Measurements from ENCODE around the gene TMEM147.

Gene TMEM147

GRCh38 chr19:35514282-35514809 is 31.1 kb upstream of the TMEM147 start:
- Histone ChIP-seq H3K18ac (ENCODE audit: low read length) (no peak overlapping the region), H3K79me2 (ENCODE audit: control insufficient read depth, insufficient read depth, low read length, poor library complexity) (peaks cover 4% of the 10 kb centered on the region), H3K27me3 (ENCODE audit: insufficient read depth, low read length) (no peaks in the 10 kb centered on the region), H2BK12ac (ENCODE audit: low read length) (no peak overlapping the region), H3K23ac (ENCODE audit: low read length) (no peak overlapping the region), H3K14ac (ENCODE audit: low read length) (no peak overlapping the region), H3K27ac (ENCODE audit: low read depth, low read length) (no peak overlapping the region), H2BK5ac (ENCODE audit: low read depth, low read length, poor library complexity) (no peak overlapping the region), H4K91ac (ENCODE audit: low read depth, low read length) (no peak overlapping the region), H2AFZ (ENCODE audit: insufficient read depth, low read length, poor library complexity) (no peak overlapping the region), H3K36me3 (ENCODE audit: control insufficient read depth in 1 of 2, insufficient read depth in 2 of 2, low read length in 2 of 2) (no peaks in the 10 kb centered on the region), H3K9me3 (ENCODE audit: insufficient read depth, low read depth, low read length) (peaks cover 2% of the 10 kb centered on the region), H4K8ac (ENCODE audit: low read depth, low read length) (no peak overlapping the region), H2AK5ac (ENCODE audit: low read length) (no peak overlapping the region), H3K4me3 (ENCODE audit: low read depth, low read length) (no peak overlapping the region), H3K4ac (ENCODE audit: low read depth, low read length) (no peak overlapping the region), H4K12ac (ENCODE audit: low read depth, low read length) (no peak overlapping the region), H3K4me2 (ENCODE audit: low read length) (no peak overlapping the region), H2BK120ac (ENCODE audit: insufficient read depth, low read length, poor library complexity) (no peak overlapping the region), H3K9ac (ENCODE audit: low read length) (no peak overlapping the region), H3K79me1 (ENCODE audit: low read length) (peaks cover 7% of the 10 kb centered on the region), H3K4me1 (ENCODE audit: control insufficient read depth in 1 of 2, insufficient read depth in 2 of 2, low read length in 2 of 2) (peaks cover 3% of the 10 kb centered on the region in 2 experiments)
- no peak for DNase-seq
- no CpG with 5 or more reads among the region's 20 CpGs for WGBS (ENCODE audit: extremely low coverage, insufficient coverage, insufficient read length)

DNA sequence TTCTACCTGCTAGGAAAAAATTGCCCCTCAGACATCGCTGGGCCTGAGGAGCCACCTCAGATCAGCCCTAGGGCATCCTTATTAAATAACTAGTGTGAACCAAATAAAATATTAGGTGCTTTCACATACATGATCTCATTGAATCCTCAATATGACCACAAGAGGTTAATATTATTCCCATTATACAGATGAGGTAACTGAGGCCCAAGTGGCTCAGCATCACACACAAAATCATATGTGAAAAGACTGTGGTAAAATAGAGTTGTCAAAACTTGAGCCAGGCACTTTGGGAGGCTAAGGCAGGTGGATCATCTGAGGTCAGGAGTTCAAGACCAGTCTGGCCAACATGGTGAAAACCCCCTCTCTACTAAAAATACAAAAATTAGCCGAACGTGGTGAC is 29.1 kb upstream of the TMEM147 start:
- Histone ChIP-seq H3K14ac (ENCODE audit: low read length) (no peak overlapping the region), H4K8ac (ENCODE audit: low read depth, low read length) (no peak overlapping the region), H2AFZ (ENCODE audit: insufficient read depth, low read length, poor library complexity) (no peak overlapping the region), H3K18ac (ENCODE audit: low read length) (no peak overlapping the region), H3K9ac (ENCODE audit: low read length) (no peak overlapping the region), H4K12ac (ENCODE audit: low read depth, low read length) (no peak overlapping the region), H2AK5ac (ENCODE audit: low read length) (no peak overlapping the region), H3K4me2 (ENCODE audit: low read length) (no peak overlapping the region), H3K27ac (ENCODE audit: low read depth, low read length) (no peak overlapping the region), H3K27me3 (ENCODE audit: insufficient read depth, low read length) (no peaks in the 10 kb centered on the region), H3K79me1 (ENCODE audit: low read length) (no peaks in the 10 kb centered on the region), H2BK5ac (ENCODE audit: low read depth, low read length, poor library complexity) (no peak overlapping the region), H3K36me3 (ENCODE audit: control insufficient read depth in 1 of 2, insufficient read depth in 2 of 2, low read length in 2 of 2) (no peaks in the 10 kb centered on the region), H2BK120ac (ENCODE audit: insufficient read depth, low read length, poor library complexity) (no peak overlapping the region), H3K79me2 (ENCODE audit: control insufficient read depth, insufficient read depth, low read length, poor library complexity) (no peaks in the 10 kb centered on the region), H3K4me3 (ENCODE audit: low read depth, low read length) (no peak overlapping the region), H2BK12ac (ENCODE audit: low read length) (no peak overlapping the region), H3K9me3 (ENCODE audit: insufficient read depth, low read depth, low read length) (peaks cover 1% of the 10 kb centered on the region), H3K4me1 (ENCODE audit: control insufficient read depth in 1 of 2, insufficient read depth in 2 of 2, low read length in 2 of 2) (no peaks in the 10 kb centered on the region), H3K4ac (ENCODE audit: low read depth, low read length) (no peak overlapping the region), H3K23ac (ENCODE audit: low read length) (no peak overlapping the region), H4K91ac (ENCODE audit: low read depth, low read length) (no peak overlapping the region)
- no peak for DNase-seq
- WGBS (ENCODE audit: extremely low coverage, insufficient coverage, insufficient read length) = no CpG with 5 or more reads among the region's 3 CpGs

DNA sequence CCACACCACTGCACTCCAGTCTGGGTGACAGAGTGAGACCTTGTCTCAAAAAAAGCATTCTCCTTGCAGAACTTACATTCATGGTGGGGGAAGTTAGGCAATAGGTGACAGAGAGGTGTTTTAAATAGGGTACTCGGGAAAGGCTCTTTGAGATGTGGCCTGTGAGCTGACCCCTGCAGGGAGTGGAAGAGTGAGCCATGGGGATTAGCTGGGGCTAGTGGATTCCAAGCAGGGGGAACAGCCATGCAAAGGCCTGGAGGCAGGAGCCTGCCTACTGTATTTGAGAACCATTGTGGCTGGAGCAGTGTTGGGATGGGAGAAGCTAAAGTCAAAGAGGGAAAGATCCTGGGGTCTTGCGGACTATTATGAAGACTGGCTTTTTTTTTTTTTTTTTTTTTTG is 28.1 kb upstream of the TMEM147 start:
- Histone ChIP-seq H3K79me2 (ENCODE audit: control insufficient read depth, insufficient read depth, low read length, poor library complexity) (no peaks in the 10 kb centered on the region), H2BK5ac (ENCODE audit: low read depth, low read length, poor library complexity) (no peak overlapping the region), H3K4me3 (ENCODE audit: low read depth, low read length) (no peak overlapping the region), H4K12ac (ENCODE audit: low read depth, low read length) (no peak overlapping the region), H2BK120ac (ENCODE audit: insufficient read depth, low read length, poor library complexity) (no peak overlapping the region), H3K79me1 (ENCODE audit: low read length) (no peaks in the 10 kb centered on the region), H3K27ac (ENCODE audit: low read depth, low read length) (no peak overlapping the region), H3K4me2 (ENCODE audit: low read length) (no peak overlapping the region), H3K27me3 (ENCODE audit: insufficient read depth, low read length) (no peaks in the 10 kb centered on the region), H3K18ac (ENCODE audit: low read length) (no peak overlapping the region), H3K9ac (ENCODE audit: low read length) (no peak overlapping the region), H3K4me1 (ENCODE audit: control insufficient read depth in 1 of 2, insufficient read depth in 2 of 2, low read length in 2 of 2) (no peaks in the 10 kb centered on the region), H3K4ac (ENCODE audit: low read depth, low read length) (no peak overlapping the region), H2BK12ac (ENCODE audit: low read length) (no peak overlapping the region), H3K36me3 (ENCODE audit: control insufficient read depth in 1 of 2, insufficient read depth in 2 of 2, low read length in 2 of 2) (no peaks in the 10 kb centered on the region), H3K9me3 (ENCODE audit: insufficient read depth, low read depth, low read length) (no peaks in the 10 kb centered on the region), H4K8ac (ENCODE audit: low read depth, low read length) (no peak overlapping the region), H2AFZ (ENCODE audit: insufficient read depth, low read length, poor library complexity) (no peak overlapping the region), H2AK5ac (ENCODE audit: low read length) (no peak overlapping the region), H3K14ac (ENCODE audit: low read length) (no peak overlapping the region), H4K91ac (ENCODE audit: low read depth, low read length) (no peak overlapping the region), H3K23ac (ENCODE audit: low read length) (no peak overlapping the region)
- no peak for DNase-seq
- WGBS (ENCODE audit: extremely low coverage, insufficient coverage, insufficient read length) = no CpG with 5 or more reads among the region's 2 CpGs

GRCh38 chr19:35518313-35518712 is 27.1 kb upstream of the TMEM147 start:
- Histone ChIP-seq H4K91ac (ENCODE audit: low read depth, low read length) (no peak overlapping the region), H3K23ac (ENCODE audit: low read length) (no peak overlapping the region)

More at GRCh38 chr19:35518313-35518712, 27.1 kb upstream of the TMEM147 start:
- Histone ChIP-seq H3K27ac (ENCODE audit: low read depth, low read length) (no peak overlapping the region), H3K18ac (ENCODE audit: low read length) (no peak overlapping the region), H3K36me3 (ENCODE audit: control insufficient read depth in 1 of 2, insufficient read depth in 2 of 2, low read length in 2 of 2) (no peaks in the 10 kb centered on the region), H3K14ac (ENCODE audit: low read length) (no peak overlapping the region), H3K79me2 (ENCODE audit: control insufficient read depth, insufficient read depth, low read length, poor library complexity) (no peaks in the 10 kb centered on the region), H3K9ac (ENCODE audit: low read length) (no peak overlapping the region), H4K12ac (ENCODE audit: low read depth, low read length) (no peak overlapping the region), H3K4me2 (ENCODE audit: low read length) (no peak overlapping the region), H3K79me1 (ENCODE audit: low read length) (no peaks in the 10 kb centered on the region), H2BK12ac (ENCODE audit: low read length) (no peak overlapping the region), H4K8ac (ENCODE audit: low read depth, low read length) (no peak overlapping the region), H3K4me3 (ENCODE audit: low read depth, low read length) (no peak overlapping the region), H2BK5ac (ENCODE audit: low read depth, low read length, poor library complexity) (no peak overlapping the region), H2AK5ac (ENCODE audit: low read length) (no peak overlapping the region), H3K4me1 (ENCODE audit: control insufficient read depth in 1 of 2, insufficient read depth in 2 of 2, low read length in 2 of 2) (no peaks in the 10 kb centered on the region), H3K4ac (ENCODE audit: low read depth, low read length) (no peak overlapping the region), H2AFZ (ENCODE audit: insufficient read depth, low read length, poor library complexity) (no peak overlapping the region), H3K27me3 (ENCODE audit: insufficient read depth, low read length) (no peaks in the 10 kb centered on the region), H3K9me3 (ENCODE audit: insufficient read depth, low read depth, low read length) (no peaks in the 10 kb centered on the region), H2BK120ac (ENCODE audit: insufficient read depth, low read length, poor library complexity) (no peak overlapping the region)
- peak; percentile 27 to 62 for DNase-seq
- WGBS (ENCODE audit: extremely low coverage, insufficient coverage, insufficient read length) = no CpG with 5 or more reads among the region's 6 CpGs
